GM10266 (cell line): ENCODE measurements around the gene SLC11A1.
A peak's percentile ranks its signal among the peaks of the same experiment; 100 is the strongest.

Experiments used
- DNase-seq: peaks from one replicate; pipeline ENCODE4 v3.0.0; 2012; ENCODE audit errors: extremely low spot score
- CTCF ChIP-seq: IDR thresholded peaks from 2 replicates; pipeline ENCODE4 v1.5.1; 2012; ENCODE audit warnings: mild to moderate bottlenecking, low read depth; ENCODE audit not compliant: control insufficient read depth, insufficient read depth; ENCODE audit errors: missing control alignments

Gene SLC11A1

GRCh38 chr2:218397820-218398436 lies 15.9 kb downstream of the SLC11A1 start:
- no peak for TF ChIP-seq CTCF
- peak; percentile 83 for DNase-seq

GRCh38 chr2:218398437-218399390 lies 16.6 kb downstream of the SLC11A1 start:
- TF ChIP-seq CTCF, result no peak
- peak; percentile 91 for DNase-seq

- peak; percentile 94 for DNase-seq
- TF ChIP-seq CTCF, result no peak
Observed at GRCh38 chr2:218399391-218400166, 17.5 kb downstream of the SLC11A1 start, which contains the start of gene CTDSP1. TSS of gene CTDSP1 (plus strand) at chr2:218399868. CDS start at chr2:218400091, 223 bp downstream.

GRCh38 chr2:218400167-218400929 lies 18.3 kb downstream of the SLC11A1 start:
- no peak for TF ChIP-seq CTCF
- peak; percentile 56 for DNase-seq

GRCh38 chr2:218400930-218401881 lies 19.1 kb downstream of the SLC11A1 start:
- peak; percentile 48 for DNase-seq
- no peak for TF ChIP-seq CTCF

- no peak for TF ChIP-seq CTCF
- no peak for DNase-seq
Observed at GRCh38 chr2:218401890-218402289, 19.8 kb downstream of the SLC11A1 start.
